HL-60 (cell line): ENCODE data around the gene PHPT1.

Source experiments
- DNase-seq, 2 experiments: peaks; one replicate each; pipeline ENCODE4 v3.0.0-alpha.2; 2010 to 2020; ENCODE audit warnings: low read depth in 1 of 2, low spot score in 1 of 2
- H3K27ac ChIP-seq: fragments of 250-450 bp; sonication (Bioruptor Pico); replicated peaks from 2 replicates; pipeline ENCODE4 v1.5.1; 2020; ENCODE audit warnings: mild to moderate bottlenecking, moderate library complexity
- H3K27me3 ChIP-seq: fragments of 250-450 bp; sonication (Bioruptor Pico); 2 replicates; pipeline ENCODE4 v1.5.1; 2021; ENCODE audit warnings: mild to moderate bottlenecking, moderate library complexity; ENCODE audit not compliant: insufficient read depth, poor library complexity, severe bottlenecking
- H3K4me3 ChIP-seq: replicated peaks from 2 replicates; pipeline ENCODE4 v1.5.1; 2011; ENCODE audit warnings: mild to moderate bottlenecking, control low read depth, low read length; ENCODE audit not compliant: insufficient read depth
- CTCF ChIP-seq: IDR thresholded peaks from one replicate; pipeline ENCODE4 v1.5.1; 2011; ENCODE audit warnings: low read length, control low read depth, inconsistent platforms; ENCODE audit not compliant: insufficient read depth
- GABPA ChIP-seq: IDR thresholded peaks from 2 replicates; pipeline ENCODE4 v1.6.1; 2012; ENCODE audit warnings: low read depth
- POLR2AphosphoS5 ChIP-seq: IDR thresholded peaks from 2 replicates; pipeline ENCODE4 v1.6.1; 2012; ENCODE audit warnings: low read depth
- REST ChIP-seq: IDR thresholded peaks from 2 replicates; pipeline ENCODE4 v1.6.1; 2012; ENCODE audit warnings: low read depth; ENCODE audit not compliant: insufficient replicate concordance
- SPI1 ChIP-seq: IDR thresholded peaks from 2 replicates; pipeline ENCODE4 v1.6.1; 2012; ENCODE audit warnings: low read depth, mild to moderate bottlenecking, borderline replicate concordance

Gene PHPT1

GRCh38 chr9:136828474-136829140 lies 20.6 kb upstream of the PHPT1 start:
- DNase-seq: no peak
- TF ChIP-seq CTCF (no peak), REST (no peak), POLR2AphosphoS5 (no peak; the same call in 1 of the 2 replicates), SPI1 (no peak), GABPA (no peak)
- H3K4me3 ChIP-seq: no peak overlapping the region

GRCh38 chr9:136829412-136829811 lies 19.8 kb upstream of the PHPT1 start:
- H3K27me3 ChIP-seq: no peaks in the 10 kb centered on the region
- no peak overlapping the region for H3K27ac ChIP-seq
- no peak overlapping the region for H3K4me3 ChIP-seq
- no peak for DNase-seq
- TF ChIP-seq REST (no peak), POLR2AphosphoS5 (no peak), CTCF (no peak), SPI1 (no peak), GABPA (no peak)

More at GRCh38 chr9:136828474-136829140, 20.6 kb upstream of the PHPT1 start:
- Histone ChIP-seq H3K27me3 (no peaks in the 10 kb centered on the region), H3K27ac (no peak overlapping the region)

DNA sequence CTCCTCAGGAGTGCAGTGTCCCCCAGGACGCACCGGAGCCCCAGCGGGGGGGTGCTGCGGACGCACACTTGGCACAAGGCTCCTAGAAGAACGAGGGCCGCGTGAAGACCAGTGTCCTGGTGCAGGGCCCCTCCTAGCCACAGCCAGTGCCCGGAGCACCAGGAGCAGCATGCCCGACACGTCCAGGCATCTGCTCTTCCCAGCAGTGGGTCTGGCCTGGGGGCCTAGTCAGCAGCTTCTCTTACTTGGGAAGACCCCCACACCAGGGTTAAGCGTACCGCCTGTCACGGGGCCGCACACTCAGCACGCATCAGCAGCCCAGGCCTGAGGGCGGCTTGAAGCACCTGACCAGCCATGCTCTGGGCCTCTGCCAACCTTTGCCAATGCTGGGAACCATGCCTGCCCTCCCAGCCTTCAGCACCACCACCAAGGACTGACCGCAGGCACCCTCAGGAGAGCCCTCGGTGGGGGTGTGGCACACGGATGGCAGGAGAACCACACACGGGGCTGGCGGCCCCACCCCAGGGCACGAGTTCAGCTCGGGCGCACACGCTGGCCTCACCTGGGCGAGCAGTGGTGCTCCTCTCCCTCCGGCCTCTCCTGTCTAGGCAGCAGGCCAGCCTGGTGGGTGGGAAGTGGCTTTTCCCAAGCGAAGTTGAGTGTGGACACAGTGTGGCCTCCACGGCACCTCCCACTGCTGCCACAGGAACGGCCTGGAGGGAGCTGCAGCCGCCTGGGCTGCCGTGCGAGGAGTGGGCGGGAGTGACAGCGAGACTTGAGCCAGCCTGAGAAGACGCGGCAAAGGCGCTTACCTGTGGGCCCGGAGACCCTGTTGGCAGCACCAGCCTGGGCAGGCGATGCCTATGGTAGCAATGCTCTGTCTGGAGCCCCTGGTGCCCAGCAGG lies 19.0 kb upstream of the PHPT1 start:
- Histone ChIP-seq H3K27ac (peak overlapping the region; percentile 64), H3K27me3 (no peaks in the 10 kb centered on the region), H3K4me3 (no peak overlapping the region)
- TF ChIP-seq POLR2AphosphoS5 (no peak), GABPA (no peak), SPI1 (no peak), CTCF (no peak), REST (no peak)
- no peak for DNase-seq
